GM21576 (cell line): Measurements from ENCODE around the gene KIAA1671.
"Not testable (repeated sequence)": the region's sequence is repeated elsewhere in the genome, so short reads cannot be mapped to it uniquely, and the experiment has no call there.

Experiments used
- ATAC-seq: cut with Tn5 transposase; IDR thresholded peaks from one replicate; pipeline ENCODE4 v1.9.1; 2021; ENCODE audit warnings: mild to moderate bottlenecking, moderate library complexity; ENCODE audit not compliant: unreplicated experiment

Gene KIAA1671

DNA sequence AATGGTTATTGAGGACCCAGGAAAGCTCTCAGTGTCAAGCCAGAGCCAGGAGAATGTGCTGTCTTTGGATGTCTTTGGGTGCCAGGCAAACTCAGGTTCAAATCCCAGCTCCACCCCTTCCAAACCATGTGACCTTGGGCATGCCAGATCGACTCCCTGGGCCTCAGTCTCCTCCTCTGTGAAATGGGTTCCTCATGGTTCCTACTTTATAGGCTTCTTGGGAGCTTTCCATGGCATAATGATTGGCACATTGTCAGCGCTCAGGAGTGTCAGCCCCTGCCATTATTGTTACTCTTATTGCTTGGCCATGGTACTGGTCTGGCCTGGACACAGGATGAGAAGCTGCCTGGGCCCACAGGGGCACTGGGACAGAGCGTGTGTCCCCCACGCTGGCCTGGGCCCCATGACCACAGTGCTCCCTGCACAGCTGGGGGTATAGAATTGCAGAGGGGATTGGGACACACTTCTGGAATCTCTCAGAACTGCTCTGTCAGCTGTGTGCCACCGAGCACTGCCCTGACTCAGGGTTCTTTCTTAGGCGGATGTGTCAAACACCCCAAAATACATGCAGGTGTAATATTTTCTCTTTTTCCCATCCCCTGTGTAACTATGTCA is 209.5 kb downstream of the KIAA1671 start:
- ATAC-seq, result no peak

- no peak for ATAC-seq
Observed at GRCh38 chr22:25162561-25162960, 210.0 kb downstream of the KIAA1671 start.

DNA sequence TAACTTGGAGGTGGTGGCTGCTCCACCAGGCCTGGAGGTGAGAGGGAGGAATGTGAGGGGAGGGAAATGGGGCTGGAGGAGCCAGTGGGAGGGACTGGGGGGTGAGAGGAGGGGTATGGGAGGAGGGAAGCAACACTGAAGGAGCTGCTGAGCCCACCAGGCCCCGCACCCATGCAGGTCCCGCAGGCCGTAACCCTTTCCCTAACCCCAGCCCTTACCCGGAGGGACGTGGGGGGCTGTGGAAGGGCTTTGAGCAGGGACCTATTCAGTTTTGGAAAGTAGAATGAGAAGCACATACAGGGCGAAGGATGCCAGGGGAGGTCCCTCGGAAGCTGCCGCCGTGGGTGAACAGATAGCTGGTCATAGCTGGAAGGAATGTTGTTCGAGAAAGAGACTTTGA is 213.3 kb downstream of the KIAA1671 start:
- no peak for ATAC-seq

DNA sequence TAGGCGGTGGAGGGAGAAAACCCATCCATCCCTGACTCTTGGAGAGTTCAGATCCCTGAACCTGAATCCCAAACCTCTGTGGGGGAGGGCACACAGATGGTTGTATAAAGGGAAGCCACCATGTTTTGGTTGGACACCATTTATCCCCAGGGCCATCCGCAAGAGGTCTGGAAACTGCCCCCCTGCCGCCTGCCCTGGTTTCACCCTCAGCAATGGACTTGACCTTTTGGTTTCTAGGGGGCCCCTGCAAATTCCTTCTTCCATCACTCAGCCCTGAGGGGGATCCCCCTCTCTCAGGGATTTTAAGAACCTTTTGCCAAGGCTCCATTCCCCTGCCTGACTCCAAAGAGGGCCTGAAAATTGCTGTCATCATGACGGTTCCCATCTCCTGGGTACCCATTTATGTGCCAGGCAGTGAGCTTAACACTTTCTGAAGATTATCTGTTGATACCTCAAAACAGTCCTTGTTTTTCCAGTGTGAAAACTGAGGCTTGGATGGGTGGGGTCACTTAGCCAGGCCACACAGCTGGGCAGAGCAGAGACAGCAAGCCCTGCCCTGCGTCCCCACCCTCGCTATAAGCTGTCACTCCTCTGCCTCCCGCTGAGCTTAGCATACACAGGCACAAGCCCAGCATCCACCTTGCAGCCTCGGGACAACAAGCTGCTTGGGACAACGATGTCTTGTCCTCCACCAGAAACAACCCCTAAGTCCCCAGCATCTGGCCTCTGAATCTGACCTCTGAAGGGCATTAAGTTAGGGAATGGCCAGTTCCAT is 213.9 kb downstream of the KIAA1671 start:
- ATAC-seq, result no peak

DNA sequence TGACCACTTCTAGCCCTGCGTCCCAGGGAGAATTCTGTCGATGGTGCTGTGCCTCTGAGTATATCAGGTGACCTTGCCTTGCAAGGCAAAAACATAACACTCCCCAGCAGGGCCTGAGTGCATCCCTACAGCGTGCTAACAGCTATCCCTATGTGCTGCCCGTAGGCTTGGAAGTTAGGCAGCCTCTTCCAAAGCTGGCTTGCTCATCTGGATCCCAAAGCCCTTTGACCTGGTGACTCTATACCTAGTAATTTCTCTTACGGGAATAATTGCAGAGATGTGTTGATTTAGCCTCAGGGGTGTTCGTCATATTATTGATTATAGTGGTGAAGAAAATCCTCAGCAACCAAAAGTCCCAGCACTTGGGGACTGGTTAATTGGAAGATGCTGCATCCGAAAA is 214.6 kb downstream of the KIAA1671 start:
- ATAC-seq, result no peak

- no peak for ATAC-seq
Observed at GRCh38 chr22:25167834-25168601, 215.5 kb downstream of the KIAA1671 start.

DNA sequence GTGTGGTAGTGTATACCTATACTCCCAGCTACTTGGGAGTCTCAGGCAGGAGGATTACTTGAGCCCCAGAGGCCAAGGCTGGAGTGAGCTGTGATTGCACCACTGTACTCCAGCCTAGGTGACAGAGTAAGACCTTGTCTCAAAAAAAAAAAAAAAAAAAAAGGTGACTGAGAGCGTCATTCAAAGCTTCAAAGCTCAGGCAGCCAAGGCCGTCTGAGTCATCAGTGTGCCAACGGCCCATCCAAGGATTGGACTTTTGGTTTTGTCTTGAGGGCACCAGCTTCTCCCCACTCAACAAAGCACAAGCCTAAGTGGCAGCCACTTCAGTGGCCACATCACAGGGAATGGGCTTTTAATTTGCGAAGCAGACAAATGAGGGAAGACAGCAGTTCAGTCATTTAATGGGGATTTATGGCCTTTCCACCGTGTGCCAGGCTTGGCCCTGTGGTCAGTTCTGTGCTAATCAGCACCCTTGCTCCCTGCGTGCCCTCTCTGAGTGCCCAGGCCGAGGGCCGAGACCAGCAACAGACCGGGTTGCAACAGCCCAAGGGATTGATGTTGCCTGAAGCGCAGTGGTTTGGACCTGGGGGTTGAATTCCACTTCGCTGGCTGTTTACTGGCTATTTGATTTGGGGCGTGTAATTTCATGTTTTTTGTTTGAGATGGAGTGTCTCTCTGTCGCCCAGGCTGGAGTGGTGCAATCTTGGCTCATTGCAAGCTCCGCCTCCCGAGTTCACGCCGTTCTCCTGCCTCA is 216.9 kb downstream of the KIAA1671 start:
- ATAC-seq, result no peak

DNA sequence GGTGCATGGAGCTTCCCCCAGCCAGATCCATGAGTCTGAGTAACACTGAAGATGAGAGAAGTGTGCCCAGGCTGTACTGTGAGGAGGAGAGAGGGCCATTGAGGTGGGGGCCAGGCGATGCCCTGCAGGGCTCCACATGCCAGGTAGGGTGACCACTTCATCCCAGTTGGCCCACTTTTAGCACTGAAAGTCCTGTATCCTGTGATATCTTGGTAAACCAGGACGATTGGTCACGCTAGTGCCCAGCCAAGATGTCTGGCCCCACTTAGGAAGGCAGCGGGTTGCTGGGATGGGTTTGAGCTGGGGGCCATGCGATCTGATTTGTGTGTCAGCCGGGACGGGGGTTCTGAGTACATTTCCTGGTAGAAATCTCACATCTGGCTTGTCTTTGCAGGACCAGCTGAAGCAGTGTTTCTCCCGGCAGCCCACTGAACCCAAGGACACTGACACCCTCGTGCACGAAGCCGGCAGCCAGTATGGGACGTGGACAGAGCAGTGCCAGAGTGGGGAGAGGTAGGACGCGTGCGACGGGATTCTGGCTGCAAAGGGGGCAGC is 218.0 kb downstream of the KIAA1671 start:
- ATAC-seq, result no peak

DNA sequence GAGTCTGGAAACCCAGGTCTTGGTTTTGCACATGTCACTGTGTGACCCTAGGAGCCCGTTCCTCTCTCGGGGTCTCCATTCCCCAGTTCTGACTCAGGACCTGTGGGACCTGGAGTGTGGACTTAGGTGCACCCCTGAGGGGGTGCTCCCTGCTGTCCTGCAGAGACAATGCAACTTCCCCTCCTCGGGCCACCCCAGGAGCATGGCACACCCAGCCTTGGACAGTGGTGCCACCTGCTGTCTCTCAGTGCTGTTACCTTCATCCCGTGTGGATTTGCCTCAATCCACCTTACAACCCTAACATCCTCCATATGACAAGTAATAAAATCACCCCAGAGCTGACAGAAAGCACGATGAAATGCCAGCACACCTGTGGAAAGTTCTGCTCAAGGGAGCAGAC is 219.6 kb downstream of the KIAA1671 start:
- no peak for ATAC-seq

GRCh38 chr22:25174156-25174887 is 221.8 kb downstream of the KIAA1671 start:
- no peak for ATAC-seq

DNA sequence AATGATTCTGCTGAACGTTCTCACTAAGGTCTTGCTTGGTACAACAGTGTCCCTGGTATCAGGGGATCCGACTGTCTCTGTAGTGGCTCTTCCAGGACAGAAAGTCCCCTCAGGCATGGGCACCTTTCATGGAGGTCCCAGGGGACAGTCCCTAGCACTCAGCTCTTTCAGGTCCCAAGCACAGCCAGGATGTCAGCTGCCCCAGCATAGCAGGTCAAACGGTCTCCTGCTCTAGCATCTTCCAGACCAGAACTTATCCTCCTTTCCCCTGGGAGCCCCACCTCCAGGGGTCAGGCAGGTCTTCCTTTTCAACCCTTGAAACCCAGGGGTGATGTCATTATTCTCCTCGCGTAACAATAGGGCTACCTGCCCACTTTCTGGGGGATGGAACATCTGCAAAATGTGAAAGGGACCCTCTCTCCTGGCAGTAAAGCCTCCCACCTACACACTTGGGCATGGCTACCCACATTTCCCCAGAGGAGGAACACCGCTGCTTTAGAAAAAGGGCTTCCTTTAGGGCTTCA is 222.4 kb downstream of the KIAA1671 start:
- no peak for ATAC-seq

GRCh38 chr22:25176175-25176574 is 223.7 kb downstream of the KIAA1671 start:
- no peak for ATAC-seq

DNA sequence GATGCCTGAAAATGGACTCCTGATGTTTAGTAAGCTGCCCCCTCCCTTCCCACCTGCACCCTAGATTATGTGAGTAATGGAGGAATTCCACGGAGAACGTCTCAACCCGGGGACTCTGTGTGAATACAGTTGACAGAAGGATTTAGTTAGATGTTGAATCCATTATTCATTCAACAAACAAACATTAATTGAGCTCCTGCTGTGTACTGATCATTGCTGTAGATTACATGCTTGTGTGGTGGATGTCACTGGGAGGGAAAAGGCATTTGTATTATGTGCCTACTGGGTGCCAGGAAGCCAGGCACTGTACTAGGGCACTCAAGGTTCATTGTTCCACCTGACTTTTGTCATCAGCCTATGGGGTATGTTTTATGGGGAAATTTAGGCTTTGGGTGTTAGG is 224.3 kb downstream of the KIAA1671 start:
- no peak for ATAC-seq

- no peak for ATAC-seq
Observed at GRCh38 chr22:25177226-25177625, 224.7 kb downstream of the KIAA1671 start.

- no peak for ATAC-seq
Observed at GRCh38 chr22:25177895-25178294, 225.4 kb downstream of the KIAA1671 start.

GRCh38 chr22:25178348-25178747 is 225.8 kb downstream of the KIAA1671 start:
- not testable (repeated sequence) for ATAC-seq

DNA sequence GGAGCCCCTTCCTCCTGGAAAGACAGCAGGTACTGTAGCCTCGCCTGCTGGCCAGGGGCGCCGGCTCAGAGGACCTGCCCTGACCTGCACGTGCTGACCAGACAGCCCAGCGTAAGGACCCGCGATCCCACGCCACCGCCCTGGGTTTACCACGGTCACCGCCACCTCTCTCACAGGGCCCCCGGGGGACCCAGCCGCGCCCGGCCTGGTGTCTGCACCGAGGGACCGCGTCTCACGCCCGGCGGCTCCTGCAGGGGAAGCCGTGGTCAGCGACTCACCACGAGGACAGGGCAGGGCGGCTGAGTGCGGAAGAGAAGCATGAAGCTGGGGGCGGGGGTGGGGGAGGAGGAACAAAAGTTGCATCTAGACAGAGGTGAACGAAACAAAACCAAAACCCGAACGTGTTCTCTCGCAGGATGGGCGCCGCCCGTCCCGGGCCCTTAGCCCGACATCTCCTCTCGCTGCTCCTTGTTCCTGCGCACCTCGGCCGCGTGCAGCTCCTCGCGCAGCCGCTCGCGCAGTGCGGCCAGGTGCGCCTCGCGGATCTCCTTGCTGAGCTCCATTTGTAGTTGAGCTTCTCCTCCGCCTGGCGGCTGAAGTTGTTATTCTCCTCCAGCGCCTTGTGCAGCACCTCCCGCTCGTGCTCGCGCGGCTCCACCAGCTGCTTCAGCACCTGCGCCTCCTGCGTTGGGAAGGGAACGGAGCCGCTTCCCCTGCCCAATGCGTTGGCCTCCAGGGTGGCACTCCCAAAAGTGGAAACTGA is 226.5 kb downstream of the KIAA1671 start:
- ATAC-seq, result not testable (repeated sequence)

DNA sequence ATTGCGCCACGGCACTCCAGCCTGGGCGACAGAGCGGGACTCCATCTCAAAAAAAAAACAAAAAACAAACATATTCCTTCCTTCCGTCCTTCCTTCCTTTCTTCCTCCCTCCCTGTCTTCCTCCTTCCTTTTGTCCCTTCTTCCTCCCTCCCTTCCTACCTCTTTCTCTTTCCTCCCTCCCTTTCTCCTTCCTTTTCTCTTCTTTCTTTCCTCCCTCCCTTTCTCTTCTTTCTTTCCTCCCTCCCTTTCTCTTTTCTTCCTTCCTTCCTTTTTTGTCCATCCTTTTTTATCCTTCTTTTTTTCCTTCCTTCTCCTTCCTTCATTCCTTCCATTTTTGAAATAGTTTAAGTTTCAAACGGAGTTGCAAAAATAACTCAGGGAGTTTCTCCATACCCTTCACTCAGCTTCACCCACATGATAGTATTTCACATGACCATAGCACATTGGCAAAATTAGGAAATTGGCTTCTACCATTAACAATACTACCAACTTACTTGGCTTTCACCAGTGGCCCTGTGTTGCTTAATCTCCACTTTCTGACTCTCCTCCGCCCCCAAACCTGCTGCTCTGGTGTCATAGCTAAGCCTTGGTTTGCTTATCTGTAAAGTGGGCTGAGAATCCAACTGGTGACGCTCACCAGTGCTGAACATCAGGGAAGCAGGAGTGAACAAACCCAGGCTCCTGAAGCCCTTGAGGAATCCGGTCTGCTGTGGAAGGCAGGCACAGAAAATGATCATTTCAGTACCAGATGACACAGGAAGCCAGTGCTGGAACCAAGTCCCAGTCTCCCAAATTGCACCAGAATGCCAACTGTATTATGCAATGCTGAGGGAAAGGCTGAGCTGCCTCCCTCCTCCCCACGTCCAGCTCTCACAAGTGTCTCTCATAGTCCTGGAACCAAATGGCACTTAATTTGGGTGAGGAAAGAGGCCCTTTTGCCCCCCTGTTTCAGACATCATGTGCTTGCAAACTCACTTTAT is 229.9 kb downstream of the KIAA1671 start:
- no peak for ATAC-seq
